ENCODE data around the gene C2CD4C.

The C2CD4C gene

GRCh38 chr19:439167-439900 lies 30.4 kb upstream of the C2CD4C start:
- Histone ChIP-seq H3K4me1 (ENCODE audit: low read length) (no peaks in the 10 kb centered on the region), H3K4me2 (ENCODE audit: low read length) (no peak overlapping the region), H3K9me3 (ENCODE audit: insufficient read depth, low read length) (no peaks in the 10 kb centered on the region), H4K20me1 (ENCODE audit: insufficient read depth, low read length) (no peaks in the 10 kb centered on the region), H3K79me2 (ENCODE audit: low read length) (no peaks in the 10 kb centered on the region), H3K9ac (ENCODE audit: low read length) (no peak overlapping the region), H3K27me3 (ENCODE audit: low read depth, low read length) (no peaks in the 10 kb centered on the region), H3K27ac (ENCODE audit: low read length) (no peak overlapping the region), H2AFZ (ENCODE audit: low read depth, low read length) (no peak overlapping the region), H3K36me3 (replicated peaks; ENCODE audit: low read depth, low read length) (no peaks in the 10 kb centered on the region), H3K4me3 (ENCODE audit: low read length) (no peak overlapping the region)
- TF ChIP-seq CTCF (IDR thresholded peaks at IDR 0.05; ENCODE audit: low read depth, low read length) (no peak), EZH2phosphoT487 (IDR thresholded peaks at IDR 0.05; ENCODE audit: low read depth) (no peak)

- Histone ChIP-seq H3K9me3 (ENCODE audit: insufficient read depth, low read length) (no peaks in the 10 kb centered on the region), H3K36me3 (replicated peaks; ENCODE audit: low read depth, low read length) (no peaks in the 10 kb centered on the region), H3K4me2 (ENCODE audit: low read length) (no peak overlapping the region), H3K79me2 (ENCODE audit: low read length) (no peaks in the 10 kb centered on the region), H3K27ac (ENCODE audit: low read length) (no peak overlapping the region), H3K9ac (ENCODE audit: low read length) (no peak overlapping the region), H2AFZ (ENCODE audit: low read depth, low read length) (no peak overlapping the region), H4K20me1 (ENCODE audit: insufficient read depth, low read length) (no peaks in the 10 kb centered on the region), H3K4me1 (ENCODE audit: low read length) (no peaks in the 10 kb centered on the region), H3K4me3 (ENCODE audit: low read length) (no peak overlapping the region), H3K27me3 (ENCODE audit: low read depth, low read length) (no peaks in the 10 kb centered on the region)
- no peak for TF ChIP-seq CTCF (IDR thresholded peaks at IDR 0.05; ENCODE audit: low read depth, low read length)
- no peak for TF ChIP-seq EZH2phosphoT487 (IDR thresholded peaks at IDR 0.05; ENCODE audit: low read depth)
Measured at GRCh38 chr19:438416-438958, 29.5 kb upstream of the C2CD4C start.

- H3K36me3 ChIP-seq (replicated peaks; ENCODE audit: low read depth, low read length), result no peaks in the 10 kb centered on the region
- H3K4me1 ChIP-seq (ENCODE audit: low read length), result no peaks in the 10 kb centered on the region
- no peak overlapping the region for H2AFZ ChIP-seq (ENCODE audit: low read depth, low read length)
- H3K4me3 ChIP-seq (ENCODE audit: low read length), result no peak overlapping the region
- H3K79me2 ChIP-seq (ENCODE audit: low read length), result no peaks in the 10 kb centered on the region
- H3K4me2 ChIP-seq (ENCODE audit: low read length), result no peak overlapping the region
- H3K27ac ChIP-seq (ENCODE audit: low read length), result no peak overlapping the region
- TF ChIP-seq CTCF (IDR thresholded peaks at IDR 0.05; ENCODE audit: low read depth, low read length) (no peak), EZH2phosphoT487 (IDR thresholded peaks at IDR 0.05; ENCODE audit: low read depth) (no peak)
- no peak overlapping the region for H3K9ac ChIP-seq (ENCODE audit: low read length)
- no peaks in the 10 kb centered on the region for H3K27me3 ChIP-seq (ENCODE audit: low read depth, low read length)
- no peaks in the 10 kb centered on the region for H4K20me1 ChIP-seq (ENCODE audit: insufficient read depth, low read length)
- H3K9me3 ChIP-seq (ENCODE audit: insufficient read depth, low read length), result no peaks in the 10 kb centered on the region
Measured at GRCh38 chr19:437041-437440, 28.1 kb upstream of the C2CD4C start.

GRCh38 chr19:436413-436950 lies 27.5 kb upstream of the C2CD4C start:
- no peaks in the 10 kb centered on the region for H4K20me1 ChIP-seq (ENCODE audit: insufficient read depth, low read length)
- TF ChIP-seq EZH2phosphoT487 (IDR thresholded peaks at IDR 0.05; ENCODE audit: low read depth), result no peak
- no peak for TF ChIP-seq CTCF (IDR thresholded peaks at IDR 0.05; ENCODE audit: low read depth, low read length)
- no peaks in the 10 kb centered on the region for H3K27me3 ChIP-seq (ENCODE audit: low read depth, low read length)
- H3K27ac ChIP-seq (ENCODE audit: low read length), result no peak overlapping the region
- no peak overlapping the region for H2AFZ ChIP-seq (ENCODE audit: low read depth, low read length)
- H3K4me3 ChIP-seq (ENCODE audit: low read length), result no peak overlapping the region
- H3K4me2 ChIP-seq (ENCODE audit: low read length), result no peak overlapping the region
- no peaks in the 10 kb centered on the region for H3K4me1 ChIP-seq (ENCODE audit: low read length)
- H3K9ac ChIP-seq (ENCODE audit: low read length), result no peak overlapping the region
- H3K9me3 ChIP-seq (ENCODE audit: insufficient read depth, low read length), result no peaks in the 10 kb centered on the region
- no peaks in the 10 kb centered on the region for H3K79me2 ChIP-seq (ENCODE audit: low read length)
- no peaks in the 10 kb centered on the region for H3K36me3 ChIP-seq (replicated peaks; ENCODE audit: low read depth, low read length)

Measured in OCI-LY3 (cell line).